ENCODE data around the gene OBSL1. TPM values are rescaled to one million over a fixed set of nuclear protein-coding genes. Genes with fewer than 3 reads are reported as not detected.

OBSL1 gene
- total and polyA plus RNA-seq, 9 donors = 53.2 to 740 (median 468) TPM

DNA sequence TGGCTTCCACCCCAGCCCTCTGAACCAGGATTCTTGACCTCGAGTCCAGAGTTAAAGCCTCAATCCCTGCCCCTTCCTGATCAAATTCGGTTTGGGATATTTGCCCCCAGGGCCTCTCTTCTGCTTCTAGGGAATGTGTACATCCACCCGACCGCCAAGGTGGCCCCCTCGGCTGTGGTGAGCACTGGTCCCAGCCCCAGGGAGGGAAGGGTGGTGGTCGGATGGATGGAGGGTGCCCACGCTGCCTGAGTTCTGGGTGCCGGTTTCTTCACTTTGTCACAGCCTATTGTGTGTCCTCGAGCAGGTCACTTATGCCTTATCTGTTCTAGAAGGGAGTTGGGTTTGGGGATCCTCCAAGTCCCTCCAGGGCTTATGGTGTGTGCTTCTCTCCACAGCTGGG, 65.8 kb downstream of the OBSL1 start:
- H3K36me3 ChIP-seq = no peaks in the 10 kb centered on the region
- WGBS, 3 donors = 88 to 92% (median 90%) methylated on average over 9 of the region's 9 CpGs

DNA sequence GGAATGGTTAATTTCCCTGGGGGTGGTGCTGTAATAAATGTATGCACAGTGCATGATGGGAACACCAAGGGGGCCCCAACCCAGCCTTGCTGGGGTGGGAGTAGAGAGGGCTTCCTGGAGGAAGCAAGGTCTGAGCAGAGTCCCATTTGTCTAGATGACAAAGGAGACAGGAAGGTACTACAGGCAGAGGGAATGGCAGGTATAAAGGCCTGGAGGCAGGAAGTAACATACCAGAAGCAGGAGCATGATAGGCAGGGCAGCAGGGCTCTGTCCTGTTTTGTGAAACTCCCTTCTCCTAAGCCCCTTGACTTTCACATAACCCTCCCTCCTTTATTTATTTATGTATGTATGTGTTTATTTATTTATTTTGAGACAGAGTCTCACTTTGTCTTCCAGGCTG, 68.7 kb downstream of the OBSL1 start:
- H3K4me1 ChIP-seq (ENCODE audit: insufficient read depth) = no peaks in the 10 kb centered on the region

More for the DNA sequence above, 65.8 kb downstream of the OBSL1 start:
- peaks cover 6% of the 10 kb centered on the region for H3K4me1 ChIP-seq (ENCODE audit: insufficient read depth)
- H3K9me3 ChIP-seq = no peaks in the 10 kb centered on the region
- H3K4me3 ChIP-seq = no peak overlapping the region
- intact Hi-C loops (cut with DNase I) = no loop called here
- TF ChIP-seq POLR2A (IDR thresholded peaks at IDR 0.05) = no peak
- TF ChIP-seq, protein P1, sequence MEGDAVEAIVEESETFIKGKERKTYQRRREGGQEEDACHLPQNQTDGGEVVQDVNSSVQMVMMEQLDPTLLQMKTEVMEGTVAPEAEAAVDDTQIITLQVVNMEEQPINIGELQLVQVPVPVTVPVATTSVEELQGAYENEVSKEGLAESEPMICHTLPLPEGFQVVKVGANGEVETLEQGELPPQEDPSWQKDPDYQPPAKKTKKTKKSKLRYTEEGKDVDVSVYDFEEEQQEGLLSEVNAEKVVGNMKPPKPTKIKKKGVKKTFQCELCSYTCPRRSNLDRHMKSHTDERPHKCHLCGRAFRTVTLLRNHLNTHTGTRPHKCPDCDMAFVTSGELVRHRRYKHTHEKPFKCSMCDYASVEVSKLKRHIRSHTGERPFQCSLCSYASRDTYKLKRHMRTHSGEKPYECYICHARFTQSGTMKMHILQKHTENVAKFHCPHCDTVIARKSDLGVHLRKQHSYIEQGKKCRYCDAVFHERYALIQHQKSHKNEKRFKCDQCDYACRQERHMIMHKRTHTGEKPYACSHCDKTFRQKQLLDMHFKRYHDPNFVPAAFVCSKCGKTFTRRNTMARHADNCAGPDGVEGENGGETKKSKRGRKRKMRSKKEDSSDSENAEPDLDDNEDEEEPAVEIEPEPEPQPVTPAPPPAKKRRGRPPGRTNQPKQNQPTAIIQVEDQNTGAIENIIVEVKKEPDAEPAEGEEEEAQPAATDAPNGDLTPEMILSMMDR (IDR thresholded peaks at IDR 0.05) = no peak
- no peak for TF ChIP-seq EP300 (IDR thresholded peaks at IDR 0.05)
- H3K27ac ChIP-seq = no peak overlapping the region
- no peaks in the 10 kb centered on the region for H3K27me3 ChIP-seq
- DNase-seq = no peak

DNA sequence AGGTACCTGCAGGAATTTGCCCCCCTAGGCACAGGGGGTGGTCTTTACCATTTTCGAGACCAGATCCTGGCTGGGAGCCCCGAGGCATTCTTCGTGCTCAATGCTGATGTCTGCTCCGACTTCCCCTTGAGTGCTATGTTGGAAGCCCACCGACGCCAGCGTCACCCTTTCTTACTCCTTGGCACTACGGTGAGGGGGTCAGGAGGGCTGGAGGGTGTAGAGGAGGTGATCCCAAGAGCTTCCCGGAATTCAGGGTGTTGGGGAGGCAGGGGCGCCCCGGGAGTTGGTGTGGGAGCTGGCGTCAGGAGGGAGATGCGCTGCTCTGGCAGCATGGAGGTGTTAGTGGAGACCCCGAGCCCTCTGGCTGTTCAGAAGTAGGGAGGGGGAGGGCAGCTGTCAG, 69.5 kb downstream of the OBSL1 start:
- H3K9me3 ChIP-seq = no peaks in the 10 kb centered on the region

More for the DNA sequence above, 68.7 kb downstream of the OBSL1 start:
- no peaks in the 10 kb centered on the region for H3K9me3 ChIP-seq
- TF ChIP-seq, protein P1 (IDR thresholded peaks at IDR 0.05) = no peak
- TF ChIP-seq POLR2A (IDR thresholded peaks at IDR 0.05) = no peak
- TF ChIP-seq EP300 (IDR thresholded peaks at IDR 0.05) = no peak
- intact Hi-C loops (cut with DNase I) = no loop called here
- no peaks in the 10 kb centered on the region for H3K36me3 ChIP-seq
- no peak overlapping the region for H3K27ac ChIP-seq
- no peak for DNase-seq
- H3K4me3 ChIP-seq = no peak overlapping the region
- no peaks in the 10 kb centered on the region for H3K27me3 ChIP-seq

More for the DNA sequence above, 69.5 kb downstream of the OBSL1 start:
- TF ChIP-seq POLR2A (IDR thresholded peaks at IDR 0.05) = no peak
- no peak for TF ChIP-seq EP300 (IDR thresholded peaks at IDR 0.05)
- TF ChIP-seq, protein P1 (IDR thresholded peaks at IDR 0.05) = no peak
- Histone ChIP-seq H3K27me3 (no peaks in the 10 kb centered on the region), H3K4me3 (no peak overlapping the region), H3K4me1 (ENCODE audit: insufficient read depth) (peaks cover 3% of the 10 kb centered on the region), H3K27ac (no peak overlapping the region), H3K36me3 (no peaks in the 10 kb centered on the region)
- WGBS, 3 donors = 89 to 90% (median 90%) methylated on average over 14 of the region's 14 CpGs
- DNase-seq = no peak
- intact Hi-C loops (cut with DNase I) = no loop called here

Small RNAs within 50 kb of the gene (microRNA-seq; reads per million reads assigned to microRNA genes)
- gene MIR3132 = 1.1 to 2.8 (median 2.3) reads per million in 3 donors

Small RNAs within 50 kb of the gene (small RNA-seq; reads per million reads assigned to genes)
- not detected for gene MIR3132
- gene RN7SKP213 = not detected

Other genes with a start within 250 kb of the OBSL1 start
- gene RESP18, start 238.8 kb downstream of the OBSL1 start, total RNA-seq = not detected
- gene RESP18, start 238.8 kb downstream of the OBSL1 start, polyA plus RNA-seq = not detected
- gene DNPEP, start 183.6 kb downstream of the OBSL1 start, total RNA-seq = 10 to 100 TPM; 34.7 to 72.9 (median 66.4) TPM
- 10 to 100 TPM; 23.4 to 54.2 TPM for gene DNPEP, start 183.6 kb downstream of the OBSL1 start, polyA plus RNA-seq
- gene DES, start 153.2 kb downstream of the OBSL1 start, total RNA-seq = 1,000 to 10,000 TPM in 1 of 7 donors, 100 to 1,000 TPM in 4, 10 to 100 TPM in 2; 86.5 to 1,061 (median 184) TPM
- 100 to 1,000 TPM; 149 to 642 TPM for gene DES, start 153.2 kb downstream of the OBSL1 start, polyA plus RNA-seq
- 10 to 100 TPM; 13.9 to 79.7 (median 29.6) TPM for gene SPEG, start 136.7 kb downstream of the OBSL1 start, total RNA-seq
- gene SPEG, start 136.7 kb downstream of the OBSL1 start, polyA plus RNA-seq = 10 to 100 TPM in 1 of 2 donors, 1 to 10 TPM in 1; 9.9 to 31.4 TPM
- gene GMPPA, start 72.6 kb downstream of the OBSL1 start, total RNA-seq = 10 to 100 TPM; 14.2 to 35.7 (median 23.7) TPM
- 10 to 100 TPM; 20.0 to 33.7 TPM for gene GMPPA, start 72.6 kb downstream of the OBSL1 start, polyA plus RNA-seq
- gene ASIC4, start 57.1 kb downstream of the OBSL1 start, total RNA-seq = under 1 TPM in 3 of 7 donors, not detected in 4; 0.10 to 0.28 (median 0.24) TPM
- under 1 TPM in 1 of 2 donors, not detected in 1; 0.05 TPM for gene ASIC4, start 57.1 kb downstream of the OBSL1 start, polyA plus RNA-seq
- gene CHPF, start 27.7 kb downstream of the OBSL1 start, total RNA-seq = 100 to 1,000 TPM in 6 of 7 donors, 10 to 100 TPM in 1; 89.4 to 181 (median 135) TPM
- gene CHPF, start 27.7 kb downstream of the OBSL1 start, polyA plus RNA-seq = 10 to 100 TPM in 1 of 2 donors, 1 to 10 TPM in 1; 4.0 to 76.0 TPM
- gene TMEM198, start 27.5 kb downstream of the OBSL1 start, total RNA-seq = 10 to 100 TPM in 6 of 7 donors, 1 to 10 TPM in 1; 5.8 to 22.7 (median 10.7) TPM
- gene TMEM198, start 27.5 kb downstream of the OBSL1 start, polyA plus RNA-seq = 1 to 10 TPM in 1 of 2 donors, under 1 TPM in 1; 0.62 to 6.5 TPM
- 100 to 1,000 TPM in 2 of 7 donors, 10 to 100 TPM in 5; 38.4 to 165 (median 78.3) TPM for gene INHA, start 771 bp upstream of the OBSL1 start, total RNA-seq
- 100 to 1,000 TPM in 1 of 2 donors, 10 to 100 TPM in 1; 96.3 to 162 TPM for gene INHA, start 771 bp upstream of the OBSL1 start, polyA plus RNA-seq
- gene STK11IP, start 26.3 kb upstream of the OBSL1 start, total RNA-seq = 10 to 100 TPM; 30.3 to 73.7 (median 43.8) TPM
- gene STK11IP, start 26.3 kb upstream of the OBSL1 start, polyA plus RNA-seq = 10 to 100 TPM in 1 of 2 donors, 1 to 10 TPM in 1; 9.2 to 46.2 TPM
- gene SLC4A3, start 56.1 kb upstream of the OBSL1 start, total RNA-seq = 100 to 1,000 TPM in 4 of 7 donors, 10 to 100 TPM in 3; 29.6 to 232 (median 106) TPM
- gene SLC4A3, start 56.1 kb upstream of the OBSL1 start, polyA plus RNA-seq = 10 to 100 TPM in 1 of 2 donors, 1 to 10 TPM in 1; 5.3 to 83.6 TPM

Measured in ovary (tissue), 9 donors.